Retinal pigment epithelial cell (primary cell): ENCODE data around the gene SPRYD4.

Experiments
- DNase-seq: peaks from one replicate; pipeline ENCODE4 v3.0.0-alpha.2; 2010; ENCODE audit warnings: low read depth
- H3K4me3 ChIP-seq: 2 replicates; pipeline ENCODE4 v1.5.1; 2011; ENCODE audit warnings: mild to moderate bottlenecking, low read length, control low read depth, moderate library complexity
- CTCF ChIP-seq: conservative IDR thresholded peaks from 2 replicates; pipeline ENCODE4 v1.5.1; 2011; ENCODE audit warnings: low read depth, low read length, control low read depth, inconsistent platforms

The SPRYD4 gene

DNA sequence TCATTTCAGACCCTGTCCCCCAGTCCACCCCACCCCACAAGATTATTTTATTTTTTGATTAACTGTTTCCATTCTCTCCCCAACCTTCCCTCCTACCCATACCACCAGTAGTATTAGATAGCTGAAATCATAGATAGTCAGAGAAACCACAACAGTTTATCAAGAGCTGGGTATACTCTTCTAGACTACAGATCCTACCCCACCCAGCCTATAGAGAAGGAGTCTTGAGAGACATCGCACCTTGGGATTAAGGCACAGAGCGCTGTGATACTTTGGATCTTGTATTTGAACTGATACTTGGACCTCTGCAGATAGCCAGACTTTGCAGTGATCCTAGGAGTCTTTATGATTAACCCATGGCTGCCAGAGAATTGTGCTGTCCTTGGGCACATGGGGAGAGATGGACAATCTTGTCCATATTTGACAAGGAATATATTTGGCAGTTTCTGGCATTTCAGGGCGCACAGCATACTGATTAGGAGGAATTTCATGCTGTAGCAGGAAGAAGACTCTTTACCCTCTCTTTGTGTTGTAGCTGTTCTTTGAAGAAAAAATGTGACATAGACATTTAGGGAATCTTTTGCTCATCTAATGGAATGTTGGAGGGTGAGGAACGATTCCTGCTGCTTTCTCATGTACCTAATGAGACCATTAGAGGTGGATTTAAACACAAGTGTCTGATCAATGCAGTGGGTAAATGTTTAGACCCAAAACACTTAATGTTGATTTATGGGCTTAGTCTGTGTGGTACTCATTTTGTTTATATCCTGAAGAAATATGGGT, 54.2 kb downstream of the SPRYD4 start:
- no peak for DNase-seq
- TF ChIP-seq CTCF, result no peak
- H3K4me3 ChIP-seq, result peak overlapping the region; percentile 71

DNA sequence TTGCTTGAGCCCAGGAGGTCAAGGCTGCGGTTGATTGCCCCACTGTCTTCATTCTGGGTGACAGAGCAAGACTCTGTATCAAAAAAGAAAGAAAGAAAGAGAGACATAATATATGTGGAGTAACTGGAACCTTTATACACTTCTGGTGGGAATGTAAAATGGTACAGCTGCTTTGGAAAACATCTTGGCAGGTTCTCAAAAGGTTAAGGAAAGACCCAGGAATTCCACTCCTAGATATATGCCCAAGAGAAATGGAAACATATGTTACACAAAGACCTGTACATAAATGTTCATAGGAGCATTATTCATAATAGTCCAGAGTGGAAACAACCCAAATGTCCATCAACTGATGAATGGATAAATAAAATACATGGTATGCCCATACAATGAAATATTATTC, 60.5 kb downstream of the SPRYD4 start:
- no peak for TF ChIP-seq CTCF
- DNase-seq, result no peak

More for the DNA sequence above, 60.5 kb downstream of the SPRYD4 start:
- no peak overlapping the region for H3K4me3 ChIP-seq
